GM21529 (cell line): ENCODE results near the gene ZNF319.
A peak's percentile ranks its signal among the peaks of the same experiment; 100 is the strongest.
"Not testable (repeated sequence)": the region's sequence is repeated elsewhere in the genome, so short reads cannot be mapped to it uniquely, and the experiment has no call there.

ENCODE experiments used
- ATAC-seq: cut with Tn5 transposase; IDR thresholded peaks from one replicate; pipeline ENCODE4 v1.9.1; 2021; ENCODE audit not compliant: unreplicated experiment

Gene ZNF319

GRCh38 chr16:58022601-58023371 lies 22.3 kb upstream of the ZNF319 start:
- ATAC-seq, result no peak

- ATAC-seq, result no peak
Observed at GRCh38 chr16:58021661-58022551, 21.4 kb upstream of the ZNF319 start.

- no peak for ATAC-seq
Observed at GRCh38 chr16:58020628-58021521, 20.4 kb upstream of the ZNF319 start.

GRCh38 chr16:58019866-58020538 lies 19.5 kb upstream of the ZNF319 start:
- no peak for ATAC-seq

GRCh38 chr16:58018803-58019202 lies 18.3 kb upstream of the ZNF319 start:
- ATAC-seq, result no peak

GRCh38 chr16:58016840-58017446 lies 16.5 kb upstream of the ZNF319 start:
- no peak for ATAC-seq

- no peak for ATAC-seq
Observed at GRCh38 chr16:58013201-58013956, 12.9 kb upstream of the ZNF319 start.

- ATAC-seq, result no peak
Observed at GRCh38 chr16:58012481-58012880, 12.0 kb upstream of the ZNF319 start.

- no peak for ATAC-seq
Observed at GRCh38 chr16:58011652-58012051, 11.2 kb upstream of the ZNF319 start.

- no peak for ATAC-seq
Observed at GRCh38 chr16:58010886-58011285, 10.4 kb upstream of the ZNF319 start.

GRCh38 chr16:58009856-58010416 lies 9.5 kb upstream of the ZNF319 start:
- ATAC-seq, result no peak

- ATAC-seq, result not testable (repeated sequence)
Observed at GRCh38 chr16:58004736-58005135, 4.3 kb upstream of the ZNF319 start.

- no peak for ATAC-seq
Observed at GRCh38 chr16:58002936-58003335, 2.5 kb upstream of the ZNF319 start.

- no peak for ATAC-seq
Observed at GRCh38 chr16:58002416-58002800, 1.9 kb upstream of the ZNF319 start.

GRCh38 chr16:58001781-58002415 lies 1.4 kb upstream of the ZNF319 start:
- no peak for ATAC-seq

- peak; percentile 77 for ATAC-seq
Observed at GRCh38 chr16:58000706-58001676, 519 bp upstream of the ZNF319 start, which contains the start of gene USB1. USB1 (plus strand) TSS chr16:58001407; CDS start chr16:58001484, 77 bp downstream.

- ATAC-seq, result no peak
Observed at GRCh38 chr16:57999366-57999970, 1.0 kb downstream of the ZNF319 start.
